HepG2 (cell line): ENCODE measurements around the gene TRIM2. TPM values are rescaled to one million over a fixed set of nuclear protein-coding genes. Genes with fewer than 3 reads are reported as not detected.
A peak's percentile ranks its signal among the peaks of the same experiment; 100 is the strongest.

Experiments
- ARID2 ChIP-seq: sonication (generic); formaldehyde crosslinking; IDR thresholded peaks from 2 replicates; pipeline ENCODE4 v1.8.1; 2022; ENCODE audit warnings: mild to moderate bottlenecking, missing genetic modification reagents, borderline replicate concordance
- CREB3 ChIP-seq: sonication (generic); formaldehyde crosslinking; IDR thresholded peaks from 2 replicates; pipeline ENCODE4 v1.5.0; 2020; ENCODE audit warnings: missing genetic modification reagents
- DMAP1 ChIP-seq: IDR thresholded peaks from 2 replicates; pipeline ENCODE4 v1.6.1; 2016
- MXI1 ChIP-seq: IDR thresholded peaks from 3 replicates; pipeline ENCODE4 v1.6.1; 2012; ENCODE audit warnings: low read depth, low read length, inconsistent platforms, borderline replicate concordance
- PCBP2 ChIP-seq: fragments of 200-400 bp; formaldehyde crosslinking; optimal IDR thresholded peaks from 2 replicates; pipeline ENCODE3; 2018; ENCODE audit warnings: low read length, low read depth; ENCODE audit not compliant: poor library complexity, severe bottlenecking
- PHF8 ChIP-seq: sonication (generic); formaldehyde crosslinking; IDR thresholded peaks from 2 replicates; pipeline ENCODE4 v1.5.0; 2020; ENCODE audit warnings: missing genetic modification reagents
- ZFP91 ChIP-seq: sonication (generic); formaldehyde crosslinking; IDR thresholded peaks from 2 replicates; pipeline ENCODE4 v1.9.0; 2022; ENCODE audit warnings: missing genetic modification reagents, mild to moderate bottlenecking, borderline replicate concordance
- polyA plus RNA-seq, 8 experiments: library from polyadenylated mRNA; depleted of rRNA in 3 of 8; stranded (reverse) in 7 of 8; unstranded in 1 of 8; fragments of >200 nt; fragmentation: Illumina TruSeq in 4 of 8; extraction: Trizol in 4 of 8; gene quantifications; 2 replicates each; pipeline versions ENCODE4 v1.2.1 to v1.2.3, GENCODE V29; 2011 to 2016; ENCODE audit warnings: low read depth in 4 of 8, missing spikeins in 1 of 8, mixed read lengths in 1 of 8; ENCODE audit not compliant: insufficient read depth in 1 of 8
- total RNA-seq, 5 experiments: library from RNA; depleted of rRNA; stranded (reverse); fragments of >200 nt; fragmentation: Illumina TruSeq; extraction: Trizol; gene quantifications; 2 replicates each; pipeline ENCODE4 v1.2.3, GENCODE V29; 2016; ENCODE audit warnings: low read depth in 1 of 5
- TF ChIP-seq, protein P1 (sequence below): sonication (generic); formaldehyde crosslinking; IDR thresholded peaks from 2 replicates; pipeline ENCODE4 v1.4.0; 2020; ENCODE audit warnings: missing genetic modification reagents

TRIM2 gene
- total and polyA plus RNA-seq, 2 of the 13 experiments (the other 11 are each of a cell fraction or from before 2014, with no cell fraction given): 2.1 to 4.2 TPM

DNA sequence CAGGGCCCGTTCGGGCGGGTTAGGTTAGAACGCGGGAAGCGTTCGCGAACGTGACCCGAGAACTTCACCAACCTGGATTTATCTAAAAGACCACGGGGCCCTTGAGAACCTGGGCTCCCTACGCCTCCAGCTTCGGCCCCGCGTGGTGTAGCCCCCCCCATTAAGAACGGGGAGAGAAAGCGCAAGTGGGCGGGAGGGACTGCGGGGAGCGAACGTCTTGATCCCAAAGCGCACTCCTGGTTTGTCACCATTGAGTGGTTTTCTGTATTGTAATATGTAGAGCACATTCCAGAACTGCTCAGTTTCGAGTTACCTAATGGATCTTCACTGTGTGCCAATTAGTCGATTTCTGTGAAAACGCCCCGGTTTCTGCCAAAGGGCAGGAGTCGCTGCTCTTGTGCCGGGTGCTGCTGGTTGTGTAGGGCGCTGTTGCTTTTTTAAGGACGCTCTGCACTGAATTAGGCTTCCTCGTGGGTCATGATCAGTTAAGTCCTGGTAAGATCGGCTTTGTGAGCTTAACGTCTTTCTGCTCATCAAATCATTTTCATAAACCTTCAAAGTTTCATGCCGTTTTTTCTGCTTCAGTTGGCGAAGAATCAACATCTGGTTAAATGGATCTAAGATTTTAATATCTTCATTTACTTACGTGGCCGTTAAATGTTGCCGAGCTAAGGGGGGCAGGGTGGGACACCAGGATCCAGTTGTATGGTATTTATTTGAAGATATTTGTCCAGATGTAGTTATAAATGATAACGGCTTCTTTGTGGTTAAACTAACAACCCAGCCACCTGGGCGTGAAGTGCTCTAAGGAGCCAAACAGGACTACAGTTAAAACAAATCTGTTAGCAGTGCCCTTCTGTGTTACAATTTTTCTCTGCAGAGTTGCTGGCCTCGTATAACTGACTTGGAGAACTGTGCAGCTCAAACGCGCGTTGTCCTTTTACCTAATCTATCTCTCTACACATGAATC, 141.1 kb downstream of the TRIM2 start (continued):
- 0 out of 2 replicates have a peak, but pooled peaks have one; percentile 11 for TF ChIP-seq ZFP91 (CRISPR knock-in tag)
- TF ChIP-seq ARID2 (CRISPR knock-in tag): peak; percentile 63; the same call in 1 of the 2 replicates
- TF ChIP-seq, protein P1, sequence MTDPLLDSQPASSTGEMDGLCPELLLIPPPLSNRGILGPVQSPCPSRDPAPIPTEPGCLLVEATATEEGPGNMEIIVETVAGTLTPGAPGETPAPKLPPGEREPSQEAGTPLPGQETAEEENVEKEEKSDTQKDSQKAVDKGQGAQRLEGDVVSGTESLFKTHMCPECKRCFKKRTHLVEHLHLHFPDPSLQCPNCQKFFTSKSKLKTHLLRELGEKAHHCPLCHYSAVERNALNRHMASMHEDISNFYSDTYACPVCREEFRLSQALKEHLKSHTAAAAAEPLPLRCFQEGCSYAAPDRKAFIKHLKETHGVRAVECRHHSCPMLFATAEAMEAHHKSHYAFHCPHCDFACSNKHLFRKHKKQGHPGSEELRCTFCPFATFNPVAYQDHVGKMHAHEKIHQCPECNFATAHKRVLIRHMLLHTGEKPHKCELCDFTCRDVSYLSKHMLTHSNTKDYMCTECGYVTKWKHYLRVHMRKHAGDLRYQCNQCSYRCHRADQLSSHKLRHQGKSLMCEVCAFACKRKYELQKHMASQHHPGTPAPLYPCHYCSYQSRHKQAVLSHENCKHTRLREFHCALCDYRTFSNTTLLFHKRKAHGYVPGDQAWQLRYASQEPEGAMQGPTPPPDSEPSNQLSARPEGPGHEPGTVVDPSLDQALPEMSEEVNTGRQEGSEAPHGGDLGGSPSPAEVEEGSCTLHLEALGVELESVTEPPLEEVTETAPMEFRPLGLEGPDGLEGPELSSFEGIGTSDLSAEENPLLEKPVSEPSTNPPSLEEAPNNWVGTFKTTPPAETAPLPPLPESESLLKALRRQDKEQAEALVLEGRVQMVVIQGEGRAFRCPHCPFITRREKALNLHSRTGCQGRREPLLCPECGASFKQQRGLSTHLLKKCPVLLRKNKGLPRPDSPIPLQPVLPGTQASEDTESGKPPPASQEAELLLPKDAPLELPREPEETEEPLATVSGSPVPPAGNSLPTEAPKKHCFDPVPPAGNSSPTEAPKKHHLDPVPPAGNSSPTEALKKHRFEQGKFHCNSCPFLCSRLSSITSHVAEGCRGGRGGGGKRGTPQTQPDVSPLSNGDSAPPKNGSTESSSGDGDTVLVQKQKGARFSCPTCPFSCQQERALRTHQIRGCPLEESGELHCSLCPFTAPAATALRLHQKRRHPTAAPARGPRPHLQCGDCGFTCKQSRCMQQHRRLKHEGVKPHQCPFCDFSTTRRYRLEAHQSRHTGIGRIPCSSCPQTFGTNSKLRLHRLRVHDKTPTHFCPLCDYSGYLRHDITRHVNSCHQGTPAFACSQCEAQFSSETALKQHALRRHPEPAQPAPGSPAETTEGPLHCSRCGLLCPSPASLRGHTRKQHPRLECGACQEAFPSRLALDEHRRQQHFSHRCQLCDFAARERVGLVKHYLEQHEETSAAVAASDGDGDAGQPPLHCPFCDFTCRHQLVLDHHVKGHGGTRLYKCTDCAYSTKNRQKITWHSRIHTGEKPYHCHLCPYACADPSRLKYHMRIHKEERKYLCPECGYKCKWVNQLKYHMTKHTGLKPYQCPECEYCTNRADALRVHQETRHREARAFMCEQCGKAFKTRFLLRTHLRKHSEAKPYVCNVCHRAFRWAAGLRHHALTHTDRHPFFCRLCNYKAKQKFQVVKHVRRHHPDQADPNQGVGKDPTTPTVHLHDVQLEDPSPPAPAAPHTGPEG: 0 out of 2 replicates have a peak, but pooled peaks have one; percentile 61
- no peak for TF ChIP-seq PCBP2
- TF ChIP-seq MXI1: peak; percentile 34; the same call in 1 of the 3 replicates
- 0 out of 2 replicates have a peak, but pooled peaks have one; percentile 25 for TF ChIP-seq PHF8 (CRISPR knock-in tag)
- TF ChIP-seq DMAP1 (CRISPR knock-in tag): 0 out of 2 replicates have a peak, but pooled peaks have one; percentile 10
- TF ChIP-seq CREB3 (CRISPR knock-in tag): 0 out of 2 replicates have a peak, but pooled peaks have one; percentile 8
